Smooth muscle cell (in vitro differentiated cells): ENCODE data around the gene SCYL1. TPM values are rescaled to one million over a fixed set of nuclear protein-coding genes. Genes with fewer than 3 reads are reported as not detected.
A peak's percentile ranks its signal among the peaks of the same experiment; 100 is the strongest.

Experiments
- DNase-seq: peaks from one replicate; lab custom pipeline; 2025; ENCODE audit not compliant: unreplicated experiment; lab: John Stamatoyannopoulos, UW
- H2AFZ ChIP-seq: fragments of 200-600 bp; sonication (generic); 2 replicates; pipeline ENCODE4 v1.6.0; 2016; ENCODE audit warnings: antibody characterized with exemption, low read depth, mild to moderate bottlenecking
- H3F3A ChIP-seq: fragments of 200-600 bp; sonication (generic); 2 replicates; pipeline ENCODE4 v1.6.0; 2017; ENCODE audit warnings: antibody characterized with exemption, low read depth
- H3K27ac ChIP-seq: fragments of 200-600 bp; sonication (generic); 2 replicates; pipeline ENCODE4 v1.5.1; 2016; ENCODE audit warnings: low read depth, mild to moderate bottlenecking
- H3K27me3 ChIP-seq: fragments of 200-600 bp; sonication (generic); 2 replicates; pipeline ENCODE4 v1.6.1; 2016; ENCODE audit warnings: low read depth, mild to moderate bottlenecking
- H3K36me3 ChIP-seq: fragments of 200-600 bp; sonication (generic); 2 replicates; pipeline ENCODE4 v1.5.1; 2016; ENCODE audit warnings: low read depth
- H3K4me1 ChIP-seq: fragments of 200-600 bp; sonication (generic); 2 replicates; pipeline ENCODE4 v1.5.1; 2016; ENCODE audit warnings: low read depth
- H3K4me2 ChIP-seq: fragments of 200-600 bp; sonication (generic); 2 replicates; pipeline ENCODE4 v1.6.0; 2016; ENCODE audit warnings: mild to moderate bottlenecking
- H3K4me3 ChIP-seq: fragments of 200-600 bp; sonication (generic); 2 replicates; pipeline ENCODE4 v1.5.1; 2016; ENCODE audit warnings: mild to moderate bottlenecking
- H3K79me2 ChIP-seq: fragments of 200-600 bp; sonication (generic); 2 replicates; pipeline ENCODE4 v1.6.0; 2016; ENCODE audit warnings: low read depth, mild to moderate bottlenecking
- H3K9ac ChIP-seq: fragments of 200-600 bp; sonication (generic); 2 replicates; pipeline ENCODE4 v1.6.0; 2016; ENCODE audit warnings: low read depth
- H3K9me3 ChIP-seq: fragments of 200-600 bp; sonication (generic); replicated peaks from 2 replicates; pipeline ENCODE4 v1.5.1; 2016; ENCODE audit warnings: low read depth
- H4K20me1 ChIP-seq: fragments of 200-600 bp; sonication (generic); 2 replicates; pipeline ENCODE4 v1.6.0; 2016; ENCODE audit warnings: low read depth
- CTCF ChIP-seq: fragments of 200-600 bp; sonication (generic); IDR thresholded peaks from 2 replicates; pipeline ENCODE4 v1.5.1; 2017; ENCODE audit warnings: borderline replicate concordance, mild to moderate bottlenecking, antibody characterized with exemption; ENCODE audit not compliant: insufficient read depth, poor library complexity, severe bottlenecking
- WGBS: methylation state at CpG from one replicate; pipeline ENCODE4 v1.1.7; 2016; ENCODE audit warnings: low lambda C conversion rate; 5-methylcytosine and 5-hydroxymethylcytosine counted together
- polyA plus RNA-seq: library from polyadenylated mRNA; unstranded; fragments of >200 nt; fragmentation: Nextera tagmentation; extraction: Ambion mirVana; gene quantifications from 2 replicates; pipeline ENCODE4 v1.2.1, GENCODE V29; 2016
- total RNA-seq: library from RNA; depleted of rRNA; stranded (reverse); fragments of >200 nt; gene quantifications from 2 replicates; pipeline ENCODE4 v1.2.3, GENCODE V29; 2014

The SCYL1 gene
- total and polyA plus RNA-seq, 2 experiments from 2014 or later: 66.6 to 123 TPM

DNA sequence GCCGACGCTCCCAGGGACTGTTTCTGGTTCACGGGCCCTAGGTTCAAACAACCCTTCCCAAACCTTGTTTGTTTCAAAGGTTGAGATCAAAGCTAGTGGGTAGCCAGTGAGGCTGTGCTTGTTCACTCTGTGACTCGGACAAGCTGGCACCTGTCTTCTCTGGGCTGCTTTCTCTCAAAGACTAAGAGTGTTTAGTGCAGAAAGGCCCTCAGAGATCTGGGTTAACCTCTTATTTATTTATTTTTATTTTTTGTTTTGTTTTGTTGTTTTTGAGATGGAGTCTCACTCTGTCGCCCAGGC lies 39.0 kb upstream of the SCYL1 start:
- no peak overlapping the region for H2AFZ ChIP-seq
- no peak overlapping the region for H3K4me2 ChIP-seq

GRCh38 chr11:65486570-65487466 lies 38.1 kb upstream of the SCYL1 start:
- Histone ChIP-seq H3K27ac (peak overlapping the region; percentile 98), H4K20me1 (no peaks in the 10 kb centered on the region), H2AFZ (no peak overlapping the region), H3K9me3 (no peaks in the 10 kb centered on the region), H3K27me3 (no peaks in the 10 kb centered on the region), H3F3A (peaks cover 56% of the 10 kb centered on the region), H3K4me1 (peaks cover 62% of the 10 kb centered on the region), H3K4me2 (peak overlapping the region; percentile 53), H3K36me3 (no peaks in the 10 kb centered on the region), H3K9ac (peak overlapping the region; percentile 82), H3K79me2 (peaks cover 10% of the 10 kb centered on the region), H3K4me3 (no peak overlapping the region)
- WGBS: 71% methylated on average over 10 of the region's 10 CpGs
- DNase-seq: no peak
- TF ChIP-seq CTCF: no peak

More for the DNA sequence above, 39.0 kb upstream of the SCYL1 start:
- no peaks in the 10 kb centered on the region for H4K20me1 ChIP-seq
- 56% methylated on average over 5 of the region's 5 CpGs for WGBS
- DNase-seq: no peak
- H3K27me3 ChIP-seq: no peaks in the 10 kb centered on the region
- H3K9ac ChIP-seq: no peak overlapping the region
- H3K9me3 ChIP-seq: no peaks in the 10 kb centered on the region
- peaks cover 13% of the 10 kb centered on the region for H3K79me2 ChIP-seq
- peaks cover 53% of the 10 kb centered on the region for H3F3A ChIP-seq
- peak overlapping the region; percentile 98 for H3K27ac ChIP-seq
- H3K4me3 ChIP-seq: no peak overlapping the region
- no peak for TF ChIP-seq CTCF
- H3K4me1 ChIP-seq: peaks cover 60% of the 10 kb centered on the region
- no peaks in the 10 kb centered on the region for H3K36me3 ChIP-seq

DNA sequence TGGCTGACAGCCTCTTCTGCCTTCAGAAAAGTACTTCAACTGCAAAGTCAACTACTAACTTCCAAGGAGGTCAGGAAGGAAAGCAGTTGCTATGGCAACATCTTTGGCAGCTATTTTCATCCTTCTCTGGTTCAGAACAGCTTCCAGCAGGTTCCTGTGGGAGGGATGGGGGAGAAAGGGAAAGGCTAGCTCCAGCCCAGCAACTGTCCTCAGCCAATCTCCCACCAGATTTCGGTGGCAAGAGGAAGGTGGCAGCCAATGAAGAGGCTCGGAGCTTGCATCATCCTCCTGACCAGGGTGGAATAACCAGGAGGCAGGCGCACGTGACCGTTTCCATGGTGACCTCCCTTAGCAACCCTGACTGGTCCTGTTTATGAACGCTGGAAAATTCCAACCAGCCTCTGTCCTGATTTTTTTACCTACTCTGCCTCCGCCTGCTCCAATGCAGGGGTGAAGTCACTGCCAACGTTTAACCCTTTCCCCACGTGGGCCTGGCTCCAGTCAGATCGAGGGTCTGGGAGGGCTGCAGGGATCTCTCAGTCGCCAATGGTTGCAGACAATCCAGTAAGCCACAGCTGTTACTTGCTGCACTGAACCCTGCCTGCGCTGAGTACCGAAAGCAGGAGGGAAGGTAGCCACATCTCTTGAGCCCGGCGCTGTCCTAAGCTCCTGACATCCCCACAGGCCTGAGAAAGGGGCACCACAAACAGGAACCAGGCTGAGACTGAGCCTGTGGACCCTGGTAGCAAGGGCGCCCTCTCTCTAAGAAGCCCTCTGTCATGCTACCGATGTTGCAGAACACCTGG lies 37.2 kb upstream of the SCYL1 start:
- Histone ChIP-seq H3F3A (peaks cover 55% of the 10 kb centered on the region), H2AFZ (no peak overlapping the region), H3K4me1 (peaks cover 70% of the 10 kb centered on the region), H4K20me1 (no peaks in the 10 kb centered on the region), H3K79me2 (peaks cover 10% of the 10 kb centered on the region), H3K4me3 (peak overlapping the region; percentile 29), H3K4me2 (peak overlapping the region; percentile 77), H3K27ac (peak overlapping the region; percentile 98), H3K9ac (peak overlapping the region; percentile 92), H3K36me3 (no peaks in the 10 kb centered on the region), H3K9me3 (no peaks in the 10 kb centered on the region), H3K27me3 (no peaks in the 10 kb centered on the region)
- no peak for TF ChIP-seq CTCF
- peak; percentile 87 for DNase-seq
- WGBS: 5% methylated on average over 17 of the region's 17 CpGs
